GM21737 (cell line): ENCODE measurements around the gene GPAT2.
"Not testable (repeated sequence)": the region's sequence is repeated elsewhere in the genome, so short reads cannot be mapped to it uniquely, and the experiment has no call there.

ENCODE experiments used
- ATAC-seq: cut with Tn5 transposase; IDR thresholded peaks from one replicate; pipeline ENCODE4 v1.9.1; 2021; ENCODE audit warnings: mild to moderate bottlenecking, moderate library complexity; ENCODE audit not compliant: unreplicated experiment

Gene GPAT2

DNA sequence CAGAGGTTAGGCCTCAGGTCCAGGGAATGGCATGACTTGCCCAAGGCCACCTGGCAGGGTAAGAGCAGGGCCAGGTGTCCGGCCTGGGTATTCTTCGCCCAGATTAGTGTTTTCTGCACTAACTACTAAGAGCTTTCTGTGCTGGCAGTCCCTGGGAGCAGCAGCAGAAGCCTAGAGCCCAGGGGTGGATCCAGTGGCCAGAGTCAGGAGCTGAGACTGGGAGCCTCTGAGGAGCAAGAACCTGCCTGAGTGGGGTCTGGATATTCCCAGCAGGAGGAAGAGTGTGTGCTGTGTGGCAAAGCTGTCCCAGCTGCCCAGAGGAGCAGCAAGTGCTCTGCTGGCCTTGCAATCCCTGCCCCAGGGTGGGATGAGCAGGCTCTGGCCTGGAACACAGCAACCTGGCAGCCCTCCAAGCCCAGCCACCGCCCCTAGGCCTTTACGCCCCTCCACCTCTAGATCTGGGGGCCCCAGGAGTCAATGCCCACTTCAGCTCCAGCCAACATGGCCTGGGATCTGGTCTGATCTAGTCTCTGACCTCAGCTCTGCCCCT is 30.7 kb upstream of the GPAT2 start:
- ATAC-seq, result no peak

DNA sequence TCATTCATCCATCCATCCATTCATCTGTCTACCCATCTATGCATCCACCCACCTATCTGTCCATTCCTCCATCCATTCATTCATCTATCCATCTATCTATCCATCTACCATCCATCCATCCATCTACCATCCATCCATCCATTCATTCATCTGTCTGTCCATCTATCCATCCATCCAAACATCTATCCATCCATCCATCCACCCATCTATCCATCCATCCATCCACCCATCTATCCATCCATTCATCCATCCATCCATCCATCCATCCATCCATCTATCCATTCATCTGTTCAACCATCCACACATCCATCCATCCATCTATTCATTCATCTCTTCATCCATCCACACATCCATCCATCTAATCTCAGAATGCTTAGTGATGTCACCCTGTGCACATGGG is 30.0 kb upstream of the GPAT2 start:
- not testable (repeated sequence) for ATAC-seq

DNA sequence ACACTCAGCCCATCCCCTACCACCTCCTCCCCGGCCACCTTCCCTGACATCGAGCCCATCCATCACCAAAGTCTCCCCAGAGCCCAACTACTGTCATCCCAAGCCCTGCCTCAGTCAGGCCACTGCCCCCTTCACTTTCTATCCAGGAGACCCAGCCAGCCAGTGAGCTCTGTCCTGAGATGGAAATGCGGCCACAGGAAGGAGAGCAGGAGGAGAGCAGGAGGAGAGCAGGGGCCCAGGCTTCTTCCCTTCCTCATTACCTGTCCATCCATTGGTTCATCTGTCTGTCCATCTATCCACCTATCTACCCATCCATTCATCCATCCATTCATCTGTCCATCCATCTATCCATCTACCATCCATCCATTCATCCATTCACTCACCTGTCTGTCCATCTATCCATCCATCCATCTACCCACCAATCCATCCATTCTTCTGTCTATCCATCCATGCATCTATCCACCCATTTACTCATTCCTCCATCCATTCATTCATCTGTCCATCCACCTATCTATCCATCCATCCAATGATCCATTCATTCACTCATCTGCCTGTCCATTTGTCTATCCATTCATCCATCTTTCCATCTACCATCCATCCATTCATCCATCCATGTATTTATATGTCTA is 29.4 kb upstream of the GPAT2 start:
- not testable (repeated sequence) for ATAC-seq

DNA sequence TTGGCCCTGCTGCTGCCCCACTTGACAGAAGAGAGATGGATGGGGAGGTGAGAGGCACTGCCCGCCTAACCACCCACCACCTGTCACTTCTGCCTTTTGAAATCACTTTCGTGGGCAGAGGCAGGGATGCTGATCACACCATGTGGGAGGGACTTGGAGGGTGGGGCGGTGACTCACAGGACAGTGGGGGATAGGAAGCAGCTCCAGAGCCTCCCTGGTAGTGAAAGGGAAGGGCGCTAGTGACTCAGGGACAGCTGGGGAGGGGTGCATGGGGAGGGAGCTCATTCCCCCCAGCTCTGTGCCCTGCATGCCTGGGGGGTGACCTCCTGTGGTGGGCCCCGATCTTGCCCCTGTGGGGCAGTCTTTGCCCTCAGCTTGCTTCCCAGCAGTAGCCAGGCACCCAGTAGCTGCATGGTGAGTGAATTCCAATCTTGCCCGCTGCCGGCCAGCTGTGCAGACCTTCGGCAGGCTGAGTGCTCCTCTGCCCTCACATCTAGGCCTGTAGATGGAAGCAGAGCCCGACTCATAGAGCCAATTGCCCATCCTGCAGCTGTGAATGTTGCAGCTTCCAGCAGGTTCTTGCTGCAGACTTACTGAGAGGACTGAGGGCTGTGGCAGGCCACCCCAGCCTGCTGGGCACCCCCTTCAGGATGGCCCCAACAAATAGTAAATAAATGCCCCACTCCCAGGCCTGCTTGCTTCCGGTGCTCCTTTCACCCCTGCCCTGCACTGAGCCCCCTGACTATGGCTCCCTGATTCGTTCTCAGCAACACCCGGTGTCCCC is 28.6 kb upstream of the GPAT2 start:
- ATAC-seq, result not testable (repeated sequence)

DNA sequence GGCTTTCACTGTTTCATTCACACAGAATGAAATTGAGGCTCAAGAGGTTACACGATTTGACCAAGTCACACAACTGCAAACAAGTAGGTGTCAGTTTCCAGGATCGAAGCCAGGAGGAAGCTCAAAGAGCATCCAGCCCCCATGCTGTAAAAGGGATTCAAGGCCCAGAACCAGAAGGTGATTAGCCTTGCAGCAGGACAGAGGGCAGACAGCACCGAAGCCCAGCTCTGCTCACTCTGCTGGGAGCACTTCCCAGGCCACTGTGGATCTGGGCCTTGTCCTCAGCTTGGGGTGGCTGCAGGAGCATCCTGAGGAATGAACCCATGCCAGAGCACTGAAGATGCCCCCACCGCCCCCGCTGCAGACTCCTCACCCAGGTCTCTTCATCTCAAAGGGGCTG is 27.8 kb upstream of the GPAT2 start:
- not testable (repeated sequence) for ATAC-seq

DNA sequence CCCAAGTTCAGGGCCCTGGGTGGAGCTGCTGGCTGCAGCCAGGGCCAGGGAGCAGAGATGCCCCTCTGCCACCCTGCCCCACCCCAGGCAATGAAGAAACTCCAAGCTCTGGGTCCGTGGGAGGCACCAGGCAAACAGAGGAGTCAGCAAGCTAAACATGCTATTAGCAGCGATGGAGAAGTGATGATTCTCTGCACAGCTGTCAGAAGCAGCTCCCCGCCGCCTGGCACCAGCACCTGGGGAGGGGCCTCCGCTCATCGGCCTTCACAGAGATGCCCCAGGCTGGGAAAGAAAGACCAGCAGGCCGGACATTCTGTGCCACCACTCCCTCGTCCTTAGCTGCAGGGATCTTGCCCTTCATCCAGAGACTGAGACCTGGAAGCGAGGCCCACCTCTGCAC is 27.2 kb upstream of the GPAT2 start:
- ATAC-seq, result not testable (repeated sequence)

DNA sequence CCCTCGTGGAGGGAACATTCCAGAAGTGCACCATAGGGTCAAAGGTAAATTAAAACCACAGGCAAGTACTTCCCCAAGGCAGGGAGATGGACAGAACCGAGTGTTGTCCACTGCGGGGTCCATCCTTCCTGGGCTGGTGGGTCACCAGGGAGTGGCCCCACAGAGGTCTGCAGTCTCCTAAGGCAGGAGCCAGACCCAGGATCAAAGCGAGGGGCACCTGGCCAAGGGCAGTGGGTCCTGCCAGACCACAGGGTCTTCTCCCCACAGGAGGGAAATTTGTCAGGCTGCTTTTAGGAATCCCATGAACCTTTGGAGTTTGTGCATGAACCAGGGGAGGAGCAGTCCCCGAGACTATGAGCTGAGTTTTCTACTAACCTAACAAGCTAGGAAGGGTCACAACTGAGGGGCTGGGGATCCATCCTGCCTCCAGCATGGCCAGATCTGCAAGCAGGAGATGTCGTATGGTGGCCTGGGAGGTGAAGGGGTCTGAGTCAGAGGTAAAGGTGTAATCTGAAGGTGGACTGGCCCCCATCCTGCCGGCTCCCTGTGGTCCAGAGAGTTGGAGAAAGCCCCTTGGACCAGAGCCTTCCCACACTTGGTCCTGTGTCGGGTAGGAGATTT is 26.6 kb upstream of the GPAT2 start:
- ATAC-seq, result not testable (repeated sequence)

DNA sequence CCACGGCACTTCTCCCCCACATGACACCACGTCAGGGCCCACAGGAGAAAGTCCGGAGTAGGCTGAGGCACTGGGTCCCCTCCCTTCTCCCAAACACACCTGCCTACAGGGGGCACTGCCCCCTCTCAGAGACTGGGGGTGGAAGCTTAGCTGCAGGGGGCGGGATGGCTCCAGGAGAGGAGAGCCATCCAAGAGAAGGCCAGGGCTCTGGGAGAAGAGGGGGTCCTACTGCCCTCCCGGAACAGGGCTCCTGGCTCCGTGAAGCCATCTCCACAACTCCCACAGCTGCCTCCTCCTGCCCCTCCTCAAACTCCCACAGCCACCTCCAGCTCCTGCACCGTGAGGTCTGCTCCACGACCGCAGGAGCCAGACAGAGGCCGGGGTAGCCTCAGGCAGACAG is 25.6 kb upstream of the GPAT2 start:
- not testable (repeated sequence) for ATAC-seq

DNA sequence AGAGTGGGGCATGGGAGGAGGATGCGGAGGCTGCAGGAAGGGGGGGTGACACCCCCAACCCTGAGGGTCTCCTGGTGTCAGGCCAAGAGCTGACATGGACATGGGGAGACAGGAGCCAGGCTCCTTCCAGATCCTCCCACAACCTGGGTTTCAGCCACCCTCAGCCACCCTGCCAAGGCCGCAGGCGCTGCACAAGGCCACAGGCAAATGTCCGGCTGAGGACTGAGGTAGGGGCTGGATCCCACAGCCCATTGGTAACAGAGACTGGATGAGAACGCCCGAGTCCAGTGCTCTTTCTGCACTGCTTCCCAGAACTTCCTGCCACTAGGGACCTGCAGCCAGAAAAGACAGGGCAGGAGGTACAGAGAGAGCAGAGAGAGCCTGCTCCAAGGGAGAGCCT is 24.7 kb upstream of the GPAT2 start:
- not testable (repeated sequence) for ATAC-seq

DNA sequence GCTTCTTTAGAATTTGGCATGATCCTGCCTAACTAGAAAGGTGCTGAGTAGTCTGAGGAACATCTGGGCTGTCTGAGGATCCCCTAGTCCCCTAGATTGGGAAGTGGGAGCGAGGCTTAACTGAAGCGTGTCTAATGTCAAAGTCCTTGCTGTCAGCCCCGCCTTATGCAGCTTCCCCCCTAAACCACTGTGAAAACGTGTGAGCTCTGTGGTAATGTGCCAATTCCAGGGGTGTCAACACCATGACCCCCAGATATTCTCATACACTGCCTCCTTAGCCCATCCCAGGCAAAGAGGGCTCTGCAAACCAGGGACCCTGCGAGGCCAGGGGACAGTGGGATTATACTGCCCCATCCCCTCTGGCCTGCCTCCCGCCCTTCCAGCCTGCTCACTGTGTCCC is 21.1 kb upstream of the GPAT2 start:
- not testable (repeated sequence) for ATAC-seq

DNA sequence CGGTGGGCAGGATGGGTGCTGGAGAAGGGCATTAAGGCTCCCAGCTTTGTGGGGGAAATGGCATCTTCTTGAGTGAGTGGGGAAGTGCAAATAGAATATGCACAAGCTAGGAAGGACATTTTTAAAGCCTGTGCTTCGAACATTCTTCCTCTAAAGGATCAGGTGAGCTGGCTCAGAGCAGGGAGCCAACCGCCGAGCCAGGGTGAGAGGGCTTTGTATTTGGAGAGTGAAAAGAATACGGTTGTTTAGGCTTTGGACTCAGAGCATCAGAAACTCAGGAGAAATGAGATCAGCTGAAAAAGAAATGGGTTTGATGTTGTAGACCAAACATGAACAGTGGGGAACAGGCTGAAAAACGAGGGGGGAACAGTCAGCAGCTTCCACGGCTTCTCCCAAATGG is 19.8 kb upstream of the GPAT2 start:
- ATAC-seq, result not testable (repeated sequence)

DNA sequence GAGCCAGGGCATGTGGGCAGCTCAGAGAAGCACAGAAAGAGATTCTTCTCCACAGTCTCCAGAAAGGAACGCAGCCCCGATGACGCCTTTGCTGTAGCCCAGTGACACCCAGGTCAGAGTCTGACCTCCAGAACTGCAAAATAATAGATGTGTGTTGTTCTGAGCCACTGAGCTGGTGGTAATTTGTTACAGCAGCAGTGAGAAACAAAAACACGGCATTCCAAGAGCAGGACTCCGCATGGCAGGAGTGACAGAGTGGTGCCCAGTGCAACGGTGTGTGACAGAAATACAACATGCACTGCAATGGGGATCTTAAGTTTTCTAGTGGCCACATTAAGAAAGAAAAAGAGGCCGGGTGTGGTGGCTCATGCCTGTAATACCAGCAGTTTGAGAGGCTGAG is 18.7 kb upstream of the GPAT2 start:
- not testable (repeated sequence) for ATAC-seq

DNA sequence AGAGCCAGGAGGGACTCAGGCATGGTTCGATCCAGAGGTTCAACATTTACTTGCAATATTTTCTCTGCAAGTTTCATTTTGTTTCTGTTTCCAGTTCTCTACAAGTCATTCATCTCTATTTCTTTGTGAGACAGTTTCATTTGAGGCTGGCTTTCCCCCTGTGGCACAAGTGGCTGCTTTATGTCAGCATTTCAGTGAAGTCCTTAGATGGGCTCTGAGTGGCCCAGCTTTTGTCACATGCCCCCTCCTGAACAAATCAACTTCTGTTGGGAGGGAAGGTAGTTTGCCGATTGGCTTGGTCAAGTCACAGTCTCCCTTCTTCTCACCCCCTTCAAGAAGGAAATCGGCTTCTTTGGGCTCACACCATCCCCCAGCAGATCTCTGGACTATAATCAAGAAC is 17.9 kb upstream of the GPAT2 start:
- ATAC-seq, result not testable (repeated sequence)

DNA sequence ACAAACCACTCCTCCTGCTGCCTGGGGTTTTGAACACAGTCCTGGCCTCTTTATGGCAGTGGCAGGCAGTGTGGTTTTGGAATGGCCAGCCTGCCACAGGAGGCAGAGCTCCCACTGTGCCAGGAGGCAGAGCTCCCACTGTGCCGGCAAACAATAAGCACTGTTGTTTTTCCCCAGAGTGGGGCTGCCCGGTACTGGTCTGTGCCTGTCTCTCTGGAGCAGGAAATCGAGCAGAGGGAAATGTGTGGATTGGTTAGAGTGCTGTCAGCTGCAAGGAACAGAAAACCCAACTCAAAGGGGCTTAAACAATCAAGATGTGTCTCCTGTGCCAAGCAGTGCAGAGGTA is 15.2 kb upstream of the GPAT2 start:
- ATAC-seq, result not testable (repeated sequence)

DNA sequence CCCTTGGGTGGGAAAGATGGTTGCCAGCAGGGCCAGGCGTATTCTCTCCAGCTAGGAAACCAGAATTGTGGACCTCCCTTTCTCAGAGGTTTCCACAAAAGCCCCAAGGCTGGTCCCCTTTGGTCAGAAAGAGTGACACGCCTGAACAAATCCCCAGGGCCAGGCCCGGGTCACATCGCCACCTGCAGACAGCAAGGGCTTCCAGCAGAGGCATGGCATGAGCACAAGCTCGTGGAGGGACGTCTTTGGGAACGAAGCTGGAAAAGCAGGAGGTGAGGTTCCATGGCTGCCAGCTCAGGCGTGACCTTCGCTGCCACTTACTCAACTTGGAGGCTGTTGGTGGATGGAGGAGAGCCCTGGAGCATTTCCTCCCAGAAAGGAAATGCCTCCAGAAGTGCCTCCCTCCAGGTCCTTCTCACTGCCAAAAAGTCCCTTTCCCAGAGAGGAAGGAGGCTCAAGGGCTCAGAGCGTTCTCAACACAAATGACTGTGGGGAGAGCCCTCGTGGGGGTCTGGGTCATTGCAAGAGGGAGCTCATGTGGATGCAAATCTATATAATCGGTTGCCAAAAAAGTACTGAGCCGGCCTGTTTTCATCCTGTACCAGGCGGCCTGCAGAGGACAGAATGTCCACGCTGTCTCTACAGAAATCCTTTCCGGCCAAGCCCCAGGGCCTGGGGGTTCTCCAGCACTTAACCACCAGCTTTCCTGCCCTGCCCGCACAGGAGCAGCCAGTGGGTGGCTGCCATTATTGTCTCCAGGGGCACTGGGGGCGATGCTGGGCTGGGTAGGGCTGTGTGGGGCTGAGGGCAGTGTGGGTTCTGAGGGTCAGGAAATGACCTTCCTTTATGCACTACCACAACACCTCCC is 14.6 kb upstream of the GPAT2 start:
- ATAC-seq, result not testable (repeated sequence)

DNA sequence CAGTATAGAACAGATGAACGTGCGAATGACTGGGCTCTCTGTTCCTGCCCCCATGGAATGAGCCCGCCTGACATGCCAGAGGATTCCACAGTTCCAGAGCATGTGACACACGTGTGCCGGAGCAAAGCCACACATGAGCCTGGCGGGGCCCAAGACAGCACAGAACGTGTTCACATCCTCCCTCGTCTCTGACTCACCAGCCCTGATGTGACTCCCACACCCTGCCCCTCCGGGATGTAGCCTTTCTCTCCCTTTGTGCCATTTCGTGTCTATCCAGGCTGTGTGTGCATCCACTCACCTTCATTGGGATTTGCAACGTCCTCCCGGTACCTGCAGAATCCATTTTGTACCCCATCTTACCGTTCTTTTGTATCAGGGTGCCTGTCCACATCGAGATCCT is 838 bp upstream of the GPAT2 start:
- ATAC-seq, result not testable (repeated sequence)

DNA sequence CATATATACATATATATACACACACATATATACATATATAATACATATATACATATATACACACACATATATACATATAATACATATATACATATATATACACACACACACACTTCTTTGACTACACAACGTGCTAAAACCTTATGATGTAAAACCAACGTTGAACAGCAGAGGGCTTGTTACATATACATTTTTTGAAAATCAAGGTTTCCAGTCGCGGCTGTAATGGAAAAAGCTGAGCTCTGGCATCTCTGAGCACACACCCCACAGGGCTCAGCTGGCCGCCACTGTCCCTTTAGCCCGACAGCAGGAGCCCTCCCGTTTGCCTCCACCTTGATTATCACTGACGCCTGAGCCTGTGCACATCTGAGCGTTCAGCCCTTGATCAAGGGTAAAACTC is 719 bp downstream of the GPAT2 start:
- not testable (repeated sequence) for ATAC-seq

DNA sequence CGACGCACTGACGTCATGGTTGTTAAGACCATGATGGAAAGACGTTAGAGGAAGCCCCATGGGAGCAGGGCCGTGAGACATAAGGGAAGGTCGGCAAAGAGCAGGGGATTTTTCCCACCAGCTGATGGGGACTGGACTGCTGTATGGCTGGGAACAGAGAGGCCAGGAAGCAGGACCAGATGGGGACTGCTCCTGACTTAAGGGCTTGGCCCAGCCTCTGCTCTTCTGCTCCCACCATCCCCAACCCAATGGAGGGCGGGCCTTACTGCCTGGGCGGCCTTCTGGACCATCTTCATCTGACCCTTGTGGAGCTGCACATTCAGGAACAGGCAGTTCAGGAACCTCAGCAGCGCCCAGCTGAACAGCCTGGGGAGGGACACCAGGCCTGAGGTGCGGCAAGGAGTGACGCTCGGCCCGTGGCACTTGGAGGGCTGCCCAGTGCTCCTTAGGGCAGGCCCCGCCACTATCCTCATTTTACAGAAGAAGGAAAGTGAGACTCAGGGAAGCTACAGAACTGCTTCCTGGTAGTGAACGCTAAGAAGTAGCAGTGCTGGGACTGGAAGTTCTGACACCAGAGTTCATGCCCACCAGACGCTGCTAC is 6.9 kb downstream of the GPAT2 start:
- ATAC-seq, result not testable (repeated sequence)

DNA sequence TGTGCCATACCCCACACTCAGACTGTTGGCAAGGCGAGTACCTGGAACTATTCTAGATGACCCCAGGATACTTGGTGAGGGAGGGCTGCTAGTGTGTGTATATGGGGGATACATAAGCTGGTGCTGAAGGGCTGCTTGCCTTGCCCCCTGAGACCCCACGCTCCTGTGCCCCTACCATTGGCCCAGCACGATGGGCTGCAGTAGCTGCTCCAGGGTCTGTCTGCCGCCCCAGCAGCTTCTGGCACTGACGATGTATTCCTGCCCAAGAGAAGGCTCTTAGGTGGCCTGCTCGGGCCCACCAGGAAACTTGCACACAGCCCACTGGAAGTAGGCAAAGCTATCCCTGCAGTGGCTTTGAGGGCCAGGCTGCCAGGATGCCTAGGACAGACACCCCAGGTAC is 9.0 kb downstream of the GPAT2 start:
- not testable (repeated sequence) for ATAC-seq

DNA sequence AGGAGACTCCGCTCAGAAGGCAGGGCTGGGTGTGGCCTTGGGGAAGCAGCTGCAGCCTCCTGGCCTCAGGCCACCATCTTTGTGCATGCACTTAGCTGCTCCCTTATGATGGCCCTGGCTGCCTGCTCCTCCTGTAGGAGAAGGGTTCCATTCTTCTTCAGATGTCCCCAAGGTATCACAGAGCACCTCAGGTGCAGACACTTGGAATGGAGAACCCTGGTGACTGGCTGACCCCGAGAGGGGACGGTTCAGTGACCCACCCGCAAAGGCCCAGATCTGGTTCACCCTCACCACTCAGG is 9.6 kb downstream of the GPAT2 start:
- no peak for ATAC-seq
